ENCODE data around the gene FOXRED2.

DNA sequence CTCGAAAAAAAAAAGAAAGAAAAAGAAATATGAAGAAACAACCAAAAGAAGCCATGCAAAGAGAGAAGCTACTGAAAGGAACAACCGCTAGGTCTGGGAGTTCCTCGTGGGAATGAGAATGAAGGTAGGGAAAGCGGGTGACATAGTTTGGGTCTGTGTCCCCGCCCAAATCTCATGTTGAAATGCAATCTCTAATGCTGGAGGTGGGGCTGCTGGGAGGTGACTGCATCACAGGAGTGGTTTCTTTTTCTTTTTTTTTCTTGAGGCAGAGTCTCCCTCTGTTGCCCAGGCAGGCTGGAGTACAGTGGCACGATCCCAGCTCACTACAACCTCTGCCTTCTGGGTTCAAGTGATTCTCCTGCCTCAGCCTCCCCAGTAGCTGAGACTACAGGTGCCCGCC, 15.7 kb downstream of the FOXRED2 start:
- no peak for TF ChIP-seq SUZ12 (IDR thresholded peaks at IDR 0.05; ENCODE audit: extremely low read depth, insufficient read depth, insufficient read length)
- no peak for TF ChIP-seq ZNF274 (IDR thresholded peaks at IDR 0.05; ENCODE audit: low read depth, low read length)

Measured in NT2/D1 (cell line).